ENCODE measurements around the gene LGALS9.
A peak's percentile ranks its signal among the peaks of the same experiment; 100 is the strongest.

LGALS9 gene

DNA sequence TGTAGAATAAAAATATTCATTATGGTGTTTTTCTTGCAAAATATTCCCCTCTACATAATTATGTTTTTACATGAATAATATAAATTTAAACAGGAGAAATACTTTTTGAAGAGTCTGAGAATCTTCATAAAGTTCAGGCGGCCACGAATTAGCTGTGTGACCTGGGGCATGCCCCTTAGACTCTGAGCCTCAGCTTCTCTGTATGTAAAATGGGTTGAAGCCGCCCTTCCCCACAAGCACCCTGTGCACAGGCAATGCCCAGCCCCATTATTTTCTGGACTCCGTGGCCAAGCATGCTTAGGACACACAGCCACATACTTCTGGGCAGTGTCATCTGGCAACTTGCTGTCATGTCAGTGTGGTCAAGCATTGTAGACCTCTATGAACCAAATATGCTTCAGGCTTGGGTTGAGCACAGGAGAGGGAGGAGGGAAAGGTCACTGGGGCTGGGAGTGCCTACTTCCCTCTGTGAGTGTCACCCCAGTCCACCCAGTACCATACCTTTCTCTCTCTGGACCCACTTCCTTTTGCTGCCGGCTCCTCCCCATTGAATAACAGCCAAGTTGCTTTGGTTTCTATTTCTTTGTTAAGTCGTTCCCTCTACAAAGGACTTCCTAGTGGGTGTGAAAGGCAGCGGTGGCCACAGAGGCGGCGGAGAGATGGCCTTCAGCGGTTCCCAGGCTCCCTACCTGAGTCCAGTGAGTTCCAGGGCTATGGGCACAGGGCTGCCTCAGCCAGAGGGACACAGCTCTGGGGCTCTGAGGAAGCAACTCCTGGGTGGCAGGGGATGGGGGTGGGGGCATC lies at the start of gene LGALS9:
Gene LGALS9 (plus strand): TSS at position 582 of the 804 bp plus-strand sequence. CDS start 78 bp downstream, at position 660.
- no peak for DNase-seq (ENCODE audit: low read depth)

- DNase-seq (ENCODE audit: low read depth) = no peak
These were observed 48.3 kb upstream of the LGALS9 start for GRCh38 chr17:27582696-27583095.

GRCh38 chr17:27585153-27585681 lies 45.8 kb upstream of the LGALS9 start:
- DNase-seq (ENCODE audit: low read depth) = no peak

- no peak for DNase-seq (ENCODE audit: low read depth)
These were observed 45.2 kb upstream of the LGALS9 start for GRCh38 chr17:27585792-27586191.

DNA sequence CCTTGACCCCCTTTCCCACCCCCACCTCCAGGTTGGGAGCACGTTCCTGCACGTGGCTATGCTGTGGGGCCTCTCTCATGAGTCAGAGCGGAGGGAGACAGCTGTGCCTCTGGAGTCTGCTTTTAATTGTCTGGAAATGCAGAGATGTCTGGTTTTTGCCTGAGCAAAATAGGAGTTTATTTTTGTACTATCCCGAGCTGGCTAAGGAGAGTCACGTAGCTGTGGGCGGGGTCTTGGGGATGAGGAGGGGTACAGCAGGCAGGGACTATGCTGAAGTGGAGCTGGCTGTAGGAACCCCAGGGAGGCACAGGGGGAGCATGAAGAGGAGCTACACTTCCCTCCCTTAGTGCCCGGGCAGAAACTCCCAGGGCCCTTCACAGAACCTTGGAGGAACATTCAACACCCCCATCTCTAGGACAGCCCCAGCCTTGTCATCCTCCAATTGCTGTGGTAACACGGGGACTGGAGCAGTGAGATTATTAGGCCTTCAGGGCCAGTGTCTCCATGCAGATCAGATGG lies 44.7 kb upstream of the LGALS9 start:
- peak; percentile 38 for DNase-seq (ENCODE audit: low read depth)

DNA sequence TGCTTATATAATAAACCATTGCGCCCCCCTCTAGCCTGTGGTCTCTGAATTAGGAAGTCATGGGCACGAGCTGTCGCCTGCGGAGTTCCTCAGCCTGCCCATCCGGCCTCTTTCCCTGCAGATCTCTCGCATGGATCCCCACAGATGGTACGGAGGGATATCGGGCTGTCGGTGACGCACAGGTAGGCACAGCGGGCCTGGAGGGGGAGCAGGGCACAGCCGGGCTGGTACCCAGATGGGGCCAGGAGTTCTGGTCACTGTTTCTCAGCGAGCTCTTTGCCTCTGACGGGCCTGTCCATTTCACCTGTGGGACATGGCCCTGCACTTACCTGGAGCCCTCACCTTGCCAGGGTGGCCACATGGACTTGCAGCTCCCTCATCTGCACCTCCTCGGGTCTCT lies 42.6 kb upstream of the LGALS9 start:
- DNase-seq (ENCODE audit: low read depth) = no peak

- DNase-seq (ENCODE audit: low read depth) = no peak
These were observed 40.1 kb upstream of the LGALS9 start for GRCh38 chr17:27590864-27591263.

DNA sequence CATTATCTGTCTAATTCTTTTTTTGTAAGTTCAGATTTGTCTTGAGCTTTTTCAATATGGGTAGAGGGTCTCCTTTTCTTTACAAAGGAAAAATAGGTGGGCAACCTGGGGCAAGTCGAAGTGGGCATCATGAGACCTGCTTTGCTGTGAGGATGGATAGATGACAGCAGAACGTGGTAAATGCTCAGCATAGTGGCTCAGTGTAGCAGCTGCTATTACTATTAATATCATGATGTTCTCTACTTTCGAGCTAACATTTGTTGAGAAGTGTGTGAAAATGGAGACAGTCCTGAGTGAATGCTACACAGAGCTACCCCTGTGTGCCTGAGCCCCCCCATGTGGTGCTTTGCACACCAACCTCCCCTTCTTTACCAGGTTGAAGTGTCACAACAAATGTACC lies 39.0 kb upstream of the LGALS9 start:
- no peak for DNase-seq (ENCODE audit: low read depth)

- no peak for DNase-seq (ENCODE audit: low read depth)
These were observed 37.6 kb upstream of the LGALS9 start for GRCh38 chr17:27593232-27593856.

- DNase-seq (ENCODE audit: low read depth) = no peak
These were observed 37.1 kb upstream of the LGALS9 start for GRCh38 chr17:27593857-27594255.

DNA sequence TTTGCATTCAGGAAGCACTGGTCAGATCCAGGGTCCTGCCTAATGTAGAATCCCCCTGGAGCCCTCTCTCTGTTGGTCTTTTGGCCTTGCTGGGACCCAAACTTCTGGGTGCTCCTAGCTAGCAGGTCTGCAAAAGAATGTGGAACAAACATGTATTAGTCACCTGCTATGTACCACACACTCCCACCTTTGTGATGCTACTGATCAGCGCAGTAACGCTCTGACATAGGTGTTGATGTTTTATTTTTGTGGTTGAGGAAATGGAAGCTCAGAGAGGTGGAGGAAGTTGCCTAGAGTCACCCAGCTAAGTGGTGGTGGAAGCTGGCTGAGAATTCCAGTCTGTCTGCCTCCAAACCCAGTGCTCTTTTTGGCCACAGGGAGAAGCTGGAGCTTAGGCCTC lies 35.8 kb upstream of the LGALS9 start:
- no peak for DNase-seq (ENCODE audit: low read depth)

GRCh38 chr17:27596096-27596495 lies 34.9 kb upstream of the LGALS9 start:
- no peak for DNase-seq (ENCODE audit: low read depth)

GRCh38 chr17:27596566-27597187 lies 34.3 kb upstream of the LGALS9 start:
- DNase-seq (ENCODE audit: low read depth) = no peak

DNA sequence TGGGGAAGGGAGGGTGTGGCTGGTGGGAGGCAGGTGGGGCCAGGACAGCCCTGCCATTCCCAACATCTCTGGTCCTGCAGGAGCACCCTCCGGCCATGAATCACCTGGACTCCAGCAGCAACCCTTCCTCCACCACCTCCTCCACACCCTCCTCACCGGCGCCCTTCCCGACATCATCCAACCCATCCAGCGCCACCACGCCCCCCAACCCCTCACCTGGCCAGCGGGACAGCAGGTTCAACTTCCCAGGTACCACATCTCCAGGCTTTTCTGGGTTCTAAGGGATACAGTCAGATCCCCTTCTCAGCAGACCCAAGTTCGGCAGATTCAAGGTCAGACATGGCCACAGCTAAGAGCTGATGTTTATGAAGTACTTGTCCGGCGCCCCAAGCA lies 33.8 kb upstream of the LGALS9 start:
- no peak for DNase-seq (ENCODE audit: low read depth)

- DNase-seq (ENCODE audit: low read depth) = no peak
These were observed 33.1 kb upstream of the LGALS9 start for GRCh38 chr17:27597783-27598320.

GRCh38 chr17:27598337-27599050 lies 32.5 kb upstream of the LGALS9 start:
- no peak for DNase-seq (ENCODE audit: low read depth)

GRCh38 chr17:27600471-27600870 lies 30.5 kb upstream of the LGALS9 start:
- DNase-seq (ENCODE audit: low read depth) = no peak

DNA sequence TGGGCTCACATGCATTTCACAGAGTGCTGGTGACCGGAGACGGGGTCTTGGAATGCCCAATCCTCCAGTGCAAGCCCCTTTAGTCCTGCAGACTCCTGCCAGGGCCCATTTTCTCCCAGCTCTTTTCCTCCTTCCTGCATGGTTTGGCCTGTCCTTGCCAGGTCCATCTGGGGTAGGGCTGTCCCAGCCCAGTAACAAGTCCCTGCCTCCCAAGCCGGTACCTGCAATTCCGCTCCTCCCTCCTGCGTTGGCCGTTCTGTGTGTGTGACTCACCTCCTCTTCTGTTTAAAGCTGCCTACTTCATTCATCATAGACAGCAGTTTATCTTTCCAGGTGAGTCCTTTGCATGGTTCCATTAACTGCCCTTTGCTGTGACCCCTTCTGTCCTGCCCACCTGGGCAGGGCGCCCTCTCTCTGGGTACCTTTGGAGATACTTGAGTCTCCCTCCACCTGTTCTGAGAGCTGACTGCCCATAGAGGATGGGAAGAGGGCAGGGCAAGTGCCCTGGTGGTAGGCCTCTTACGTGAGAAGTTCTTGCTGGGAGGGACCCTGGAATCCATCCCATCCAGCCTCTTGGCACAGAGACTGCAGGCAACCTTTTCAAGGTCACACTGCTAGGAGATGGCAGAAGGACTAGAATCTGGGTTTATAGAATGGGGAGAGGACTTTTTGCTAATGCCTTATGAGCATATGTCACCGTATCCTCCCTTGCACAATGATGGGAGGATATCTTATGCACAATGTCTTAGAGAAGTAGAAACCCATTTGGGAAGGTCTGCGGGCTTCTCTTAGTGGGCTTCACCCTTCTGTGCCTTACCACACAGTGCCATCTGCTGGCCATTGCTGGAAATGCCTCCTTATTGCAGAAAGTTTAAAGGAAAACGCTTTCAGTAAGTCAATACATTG lies 29.7 kb upstream of the LGALS9 start:
- no peak for DNase-seq (ENCODE audit: low read depth)

- DNase-seq (ENCODE audit: low read depth) = no peak
These were observed 29.0 kb upstream of the LGALS9 start for GRCh38 chr17:27601975-27602302.

- DNase-seq (ENCODE audit: low read depth) = no peak
These were observed 28.1 kb upstream of the LGALS9 start for GRCh38 chr17:27602721-27603420.
